ENCODE measurements around the gene EDDM13.
"Not testable (repeated sequence)": the region's sequence is repeated elsewhere in the genome, so short reads cannot be mapped to it uniquely, and the experiment has no call there.

EDDM13 gene

GRCh38 chr19:56321989-56322440 lies 49.5 kb downstream of the EDDM13 start:
- DNase-seq (ENCODE audit: low read depth) = no peak

- no peak for DNase-seq (ENCODE audit: low read depth)
These were observed 51.9 kb downstream of the EDDM13 start for GRCh38 chr19:56324436-56324835.

GRCh38 chr19:56332695-56333094 lies 60.1 kb downstream of the EDDM13 start:
- DNase-seq (ENCODE audit: low read depth) = no peak

DNA sequence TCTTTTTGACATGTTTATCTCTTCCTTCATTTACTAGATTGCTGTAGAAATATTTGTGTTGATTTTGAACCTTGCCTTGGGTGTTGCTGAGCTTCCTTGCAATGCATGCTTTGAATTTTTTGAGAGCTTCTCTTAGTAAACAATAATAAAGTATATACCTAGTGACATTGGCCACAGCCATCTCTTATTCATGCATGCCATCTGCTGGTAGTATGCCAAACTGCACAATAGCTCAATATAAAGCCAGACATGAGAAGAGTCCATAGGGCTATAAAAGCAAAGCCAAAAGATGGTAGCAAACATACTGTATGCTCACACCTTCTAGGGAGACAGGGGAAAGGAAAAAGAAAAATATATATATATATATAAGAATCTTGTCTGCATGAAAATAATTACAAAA lies 61.0 kb downstream of the EDDM13 start:
- peak; percentile 26 for DNase-seq (ENCODE audit: low read depth)

GRCh38 chr19:56335371-56335770 lies 62.8 kb downstream of the EDDM13 start:
- DNase-seq (ENCODE audit: low read depth) = not testable (repeated sequence)

DNA sequence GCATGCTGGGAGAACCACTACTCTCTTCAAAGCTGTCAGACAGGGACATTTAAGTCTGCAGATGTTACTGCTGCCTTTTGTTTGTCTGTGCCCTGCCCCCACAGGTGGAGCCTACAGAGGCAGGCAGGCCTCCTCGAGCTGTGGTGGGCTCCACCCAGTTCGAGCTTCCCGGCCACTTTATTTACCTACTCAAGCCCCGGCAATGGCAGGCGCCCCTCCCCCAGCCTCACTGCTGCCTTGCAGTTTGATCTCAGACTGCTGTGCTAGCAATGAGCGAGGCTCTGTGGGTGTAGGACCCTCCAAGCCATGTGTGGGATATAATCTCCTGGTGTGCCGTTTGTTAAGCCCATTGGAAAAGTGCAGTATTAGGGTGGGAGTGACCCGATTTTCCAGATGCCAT lies 64.5 kb downstream of the EDDM13 start:
- not testable (repeated sequence) for DNase-seq (ENCODE audit: low read depth)

GRCh38 chr19:56339031-56339430 lies 66.5 kb downstream of the EDDM13 start:
- not testable (repeated sequence) for DNase-seq (ENCODE audit: low read depth)

DNA sequence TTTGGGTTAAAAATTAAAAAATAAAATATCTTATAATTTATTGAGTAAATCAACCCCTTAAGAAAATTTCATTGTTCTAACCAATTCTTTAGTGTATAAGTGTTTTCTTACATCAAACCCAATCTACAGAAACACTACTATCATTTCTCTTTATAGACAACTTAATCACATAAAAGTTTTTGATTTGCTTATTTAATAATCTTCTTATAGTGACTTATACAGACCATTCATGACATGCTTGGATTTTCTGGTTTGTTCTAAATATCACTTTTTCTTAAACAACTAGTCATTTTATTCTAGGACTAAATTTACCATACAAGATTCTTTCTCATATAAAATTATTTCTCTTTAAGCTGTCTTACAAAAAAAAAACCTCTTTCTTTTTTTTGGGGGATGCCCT lies 69.4 kb downstream of the EDDM13 start:
- DNase-seq (ENCODE audit: low read depth) = no peak

DNA sequence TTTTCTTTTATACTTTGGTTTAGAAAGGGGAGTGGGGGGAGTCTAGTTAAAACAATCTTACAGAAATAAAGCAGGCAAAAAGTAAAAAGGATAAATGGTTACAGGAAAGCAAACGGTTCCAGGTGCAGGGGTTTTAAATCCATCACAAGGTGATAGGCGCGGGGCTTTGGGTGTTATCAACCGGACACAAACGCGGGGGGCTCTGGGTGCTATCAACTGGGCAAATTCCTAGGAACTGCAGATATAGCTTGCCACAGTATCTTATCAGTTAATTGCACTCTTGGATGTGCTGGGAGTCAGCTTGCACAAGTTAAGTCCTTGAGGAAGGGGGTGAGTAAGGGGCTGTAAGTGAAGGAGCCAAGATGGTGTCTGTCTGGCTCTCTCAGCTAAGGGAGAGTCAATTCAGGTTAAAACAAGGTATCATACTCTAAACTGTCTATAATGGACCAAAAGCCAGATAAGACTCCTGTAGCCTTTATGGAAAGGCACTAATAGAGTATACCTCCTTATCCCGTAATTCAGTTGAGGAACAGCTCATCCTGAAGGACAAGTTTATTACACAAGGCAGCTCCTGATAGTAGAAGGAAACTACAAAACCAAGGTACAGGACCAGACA lies 74.7 kb downstream of the EDDM13 start:
- DNase-seq (ENCODE audit: low read depth) = no peak

- DNase-seq (ENCODE audit: low read depth) = no peak
These were observed 75.8 kb downstream of the EDDM13 start for GRCh38 chr19:56348289-56348877.

DNA sequence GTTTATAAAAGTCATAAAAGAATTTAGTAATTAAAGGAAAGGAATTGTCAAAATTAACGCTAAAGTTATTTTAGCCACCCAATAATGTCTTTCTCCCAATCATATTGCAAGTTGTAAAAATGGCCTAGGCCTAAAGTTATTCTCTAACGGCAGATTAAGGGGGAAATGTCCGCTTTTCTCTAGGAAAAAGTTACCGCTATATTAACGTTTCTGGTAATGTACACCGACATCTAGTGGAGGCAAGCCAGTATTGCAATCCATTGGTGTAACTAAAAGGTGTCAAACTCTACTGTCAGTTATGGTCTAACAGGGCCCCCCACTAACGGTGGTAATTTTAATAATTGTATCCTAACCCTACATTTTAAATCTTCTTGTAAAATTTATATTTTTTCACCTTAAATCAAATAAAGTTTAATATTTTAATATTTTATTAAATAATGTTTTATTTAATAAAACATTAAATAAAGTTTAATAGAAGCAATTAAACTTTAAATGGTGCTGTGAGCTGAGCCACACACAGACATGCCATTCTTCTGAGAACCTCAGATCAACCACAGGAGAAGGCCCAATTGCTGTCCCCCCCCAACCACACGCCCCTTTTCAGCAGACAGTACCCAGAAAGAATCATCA lies 78.0 kb downstream of the EDDM13 start:
- no peak for DNase-seq (ENCODE audit: low read depth)

DNA sequence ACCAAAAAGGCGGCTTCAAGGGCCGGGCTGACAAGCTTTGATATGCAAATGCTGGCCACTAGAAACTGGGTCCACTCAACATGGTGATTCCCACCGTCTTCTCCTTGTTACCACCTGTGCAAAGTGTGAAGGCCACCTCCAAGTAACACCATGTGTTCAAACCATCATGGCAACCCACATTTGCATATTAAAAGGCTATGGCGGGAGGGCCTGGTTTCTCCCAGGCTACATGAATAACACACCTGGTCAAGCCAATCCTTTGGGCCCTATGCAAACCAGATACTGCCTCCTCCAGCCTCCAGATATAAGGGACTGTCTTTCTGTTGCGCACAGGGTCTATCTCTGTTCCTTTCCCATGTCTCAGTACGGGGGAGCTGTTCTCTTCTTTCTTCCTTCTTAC lies 78.7 kb downstream of the EDDM13 start:
- DNase-seq (ENCODE audit: low read depth) = no peak

DNA sequence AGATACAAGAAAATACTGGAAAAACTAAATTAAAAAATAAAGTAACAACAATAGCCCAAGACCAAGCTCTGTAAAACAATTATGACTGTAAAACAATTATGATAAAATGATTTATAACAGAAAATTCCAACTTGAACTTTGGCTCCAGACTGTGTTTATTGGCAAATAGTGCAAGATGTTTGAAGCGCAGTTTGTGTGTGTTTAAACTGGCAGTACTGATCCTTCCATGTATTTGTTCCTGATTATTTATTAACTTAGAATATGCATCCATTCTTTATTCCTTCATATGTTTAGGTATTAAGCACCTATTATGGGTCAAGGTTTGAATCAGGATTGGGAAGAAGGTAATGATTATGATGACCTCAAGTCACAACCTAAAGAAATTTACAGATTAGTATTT lies 83.0 kb downstream of the EDDM13 start:
- no peak for DNase-seq (ENCODE audit: low read depth)

- DNase-seq (ENCODE audit: low read depth) = no peak
These were observed 84.4 kb downstream of the EDDM13 start for GRCh38 chr19:56356944-56357343.

All from non-pigmented ciliary epithelial cell (primary cell).